ENCODE measurements around the gene LMOD3.

- TF ChIP-seq EZH2 (IDR thresholded peaks at IDR 0.05; ENCODE audit: borderline replicate concordance, insufficient read depth, low read depth, low read length, poor library complexity, severe bottlenecking) = no peak
- TF ChIP-seq CTCF (IDR thresholded peaks at IDR 0.05) = no peak
Observed at GRCh38 chr3:69080233-69080920, 42.0 kb downstream of the LMOD3 start, which contains the start of gene UBA3.

Data from B cell (primary cell).